HG02870 (cell line): ENCODE measurements around the gene ARSA.

Experiments used
- ATAC-seq: cut with Tn5 transposase; IDR thresholded peaks from one replicate; pipeline ENCODE4 v1.9.1; 2021; ENCODE audit warnings: mild to moderate bottlenecking, moderate library complexity; ENCODE audit not compliant: unreplicated experiment

ARSA gene

DNA sequence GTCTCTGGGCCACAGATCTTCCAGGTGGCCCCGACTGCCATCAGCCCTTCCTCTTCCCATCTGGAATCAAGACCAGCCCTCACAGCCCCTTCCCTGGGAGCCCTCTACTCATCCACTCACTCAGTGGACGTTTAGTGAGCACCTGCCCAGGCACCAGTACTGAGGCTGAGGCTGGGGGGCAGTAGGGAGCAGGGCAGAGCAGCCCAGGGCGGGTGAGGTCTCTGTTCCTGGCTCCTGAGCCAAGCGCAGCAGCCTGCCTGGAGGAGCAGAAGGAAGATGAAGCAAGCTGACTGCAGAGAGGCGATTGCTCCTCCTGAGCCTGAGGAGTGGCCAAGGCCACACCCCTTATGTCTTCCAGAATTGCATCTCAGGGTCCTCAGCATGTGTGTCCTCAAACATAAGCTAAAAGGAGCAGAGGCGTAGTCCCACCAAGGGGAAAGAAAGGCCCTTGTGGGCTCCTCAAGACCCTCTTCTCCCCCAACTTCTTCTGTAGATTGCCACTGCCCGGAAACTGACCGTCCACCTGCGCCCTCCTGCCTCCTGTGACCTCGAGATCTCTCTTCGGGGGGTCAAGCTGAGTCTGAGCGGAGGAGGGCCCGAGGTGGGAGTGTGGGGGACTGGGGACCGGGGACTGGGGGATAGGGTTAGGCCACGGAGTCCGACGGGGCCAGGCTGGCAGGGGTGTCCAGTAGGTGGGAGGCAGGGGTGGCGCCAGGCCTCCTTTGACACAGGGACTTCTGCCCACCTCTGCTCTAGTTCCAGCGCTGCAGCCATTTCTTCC lies 21.6 kb downstream of the ARSA start:
- ATAC-seq = no peak

DNA sequence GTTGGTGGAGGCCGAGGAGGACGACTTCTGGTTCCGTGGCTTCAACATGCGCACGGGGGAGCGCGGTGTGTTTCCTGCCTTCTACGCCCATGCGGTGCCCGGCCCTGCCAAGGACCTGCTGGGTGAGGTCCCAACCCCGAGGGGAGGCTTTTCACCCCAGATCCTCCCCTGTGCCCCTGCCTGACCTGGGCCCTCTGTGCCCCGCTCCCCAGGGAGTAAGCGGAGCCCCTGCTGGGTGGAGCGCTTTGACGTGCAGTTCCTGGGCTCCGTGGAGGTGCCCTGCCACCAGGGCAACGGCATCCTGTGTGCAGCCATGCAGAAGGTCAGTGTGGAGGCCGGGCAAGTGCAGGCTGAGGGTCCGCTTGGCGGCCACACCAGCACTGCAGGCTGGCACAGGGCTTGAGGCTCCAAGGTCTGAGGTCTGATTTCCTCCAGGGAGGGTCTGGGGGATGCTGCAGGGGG lies 22.3 kb downstream of the ARSA start:
- ATAC-seq = no peak

DNA sequence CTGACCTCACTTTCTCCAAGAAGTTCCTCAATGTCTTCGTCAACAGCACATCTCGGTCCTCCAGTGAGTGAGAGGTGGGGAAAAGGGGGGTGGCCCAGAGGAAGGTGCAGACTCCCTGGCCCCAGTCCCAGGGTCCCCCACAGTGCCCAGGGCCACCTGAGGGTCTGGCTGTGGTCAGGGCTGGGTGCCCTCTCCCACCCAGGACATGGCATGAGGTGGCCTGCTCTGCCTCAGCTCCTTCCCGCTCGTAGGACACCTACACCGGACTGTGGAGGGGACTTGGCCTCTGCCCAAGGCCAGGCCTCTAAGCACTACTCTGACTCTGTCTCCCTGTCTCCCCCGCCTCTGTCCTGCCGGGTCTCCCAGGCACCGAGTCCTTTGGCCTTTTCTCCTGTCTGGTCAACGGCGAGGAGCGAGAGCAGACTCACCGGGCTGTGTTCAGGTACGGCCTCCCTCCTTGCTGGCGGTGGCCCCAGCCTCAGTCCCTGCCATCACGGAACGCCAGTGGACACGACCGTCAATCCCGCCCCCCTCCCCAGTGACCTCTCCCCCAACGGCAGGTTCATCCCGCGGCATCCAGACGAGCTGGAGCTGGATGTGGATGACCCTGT lies 22.8 kb downstream of the ARSA start:
- ATAC-seq = no peak

DNA sequence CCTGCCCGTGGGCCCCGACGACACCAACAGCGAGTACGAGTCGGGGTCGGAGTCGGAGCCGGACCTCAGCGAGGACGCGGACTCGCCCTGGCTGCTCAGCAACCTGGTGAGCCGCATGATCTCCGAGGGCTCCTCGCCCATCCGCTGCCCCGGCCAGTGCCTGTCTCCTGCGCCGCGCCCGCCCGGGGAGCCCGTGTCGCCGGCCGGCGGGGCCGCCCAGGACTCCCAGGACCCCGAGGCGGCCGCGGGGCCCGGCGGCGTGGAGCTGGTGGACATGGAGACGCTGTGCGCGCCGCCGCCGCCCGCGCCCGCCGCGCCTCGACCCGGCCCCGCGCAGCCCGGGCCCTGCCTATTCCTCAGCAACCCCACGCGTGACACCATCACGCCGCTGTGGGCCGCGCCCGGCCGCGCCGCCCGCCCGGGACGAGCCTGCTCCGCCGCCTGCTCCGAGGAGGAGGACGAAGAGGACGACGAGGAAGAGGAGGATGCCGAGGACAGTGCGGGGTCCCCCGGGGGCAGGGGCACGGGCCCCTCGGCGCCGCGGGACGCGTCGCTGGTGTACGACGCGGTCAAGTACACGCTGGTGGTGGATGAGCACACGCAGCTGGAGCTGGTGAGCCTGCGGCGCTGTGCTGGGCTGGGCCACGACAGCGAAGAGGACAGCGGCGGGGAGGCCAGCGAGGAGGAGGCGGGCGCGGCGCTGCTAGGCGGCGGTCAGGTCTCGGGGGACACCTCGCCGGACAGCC lies 23.5 kb downstream of the ARSA start:
- ATAC-seq = no peak

DNA sequence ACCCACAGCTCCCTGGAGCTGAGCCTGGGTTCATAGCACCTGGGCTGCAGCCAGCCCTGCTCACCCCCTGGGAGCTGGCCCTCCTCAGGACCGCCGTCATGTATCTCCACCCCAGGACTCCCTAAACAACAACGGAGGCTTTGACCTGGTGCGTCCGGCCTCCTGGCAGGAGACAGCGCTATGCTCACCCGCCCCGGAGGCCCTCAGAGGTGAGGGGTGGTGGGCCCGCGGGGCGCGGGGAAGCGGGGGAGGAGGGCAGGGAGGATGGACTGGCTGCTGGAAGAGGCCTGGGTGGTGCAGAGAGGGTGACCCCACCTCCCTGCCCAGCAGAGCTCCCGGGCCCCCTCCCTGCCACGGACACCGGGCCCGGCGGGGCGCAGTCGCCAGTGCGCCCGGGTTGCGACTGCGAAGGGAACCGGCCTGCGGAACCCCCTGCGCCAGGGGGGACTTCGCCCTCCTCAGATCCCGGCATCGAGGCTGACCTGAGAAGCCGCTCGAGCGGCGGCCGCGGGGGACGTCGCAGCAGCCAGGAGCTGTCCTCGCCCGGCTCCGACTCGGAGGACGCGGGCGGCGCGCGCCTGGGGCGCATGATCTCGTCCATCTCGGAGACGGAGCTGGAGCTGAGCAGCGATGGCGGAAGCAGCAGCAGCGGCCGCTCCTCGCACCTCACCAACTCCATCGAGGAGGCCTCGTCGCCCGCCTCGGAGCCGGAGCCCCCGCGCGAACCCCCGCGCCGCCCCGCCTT lies 24.3 kb downstream of the ARSA start:
- no peak for ATAC-seq

DNA sequence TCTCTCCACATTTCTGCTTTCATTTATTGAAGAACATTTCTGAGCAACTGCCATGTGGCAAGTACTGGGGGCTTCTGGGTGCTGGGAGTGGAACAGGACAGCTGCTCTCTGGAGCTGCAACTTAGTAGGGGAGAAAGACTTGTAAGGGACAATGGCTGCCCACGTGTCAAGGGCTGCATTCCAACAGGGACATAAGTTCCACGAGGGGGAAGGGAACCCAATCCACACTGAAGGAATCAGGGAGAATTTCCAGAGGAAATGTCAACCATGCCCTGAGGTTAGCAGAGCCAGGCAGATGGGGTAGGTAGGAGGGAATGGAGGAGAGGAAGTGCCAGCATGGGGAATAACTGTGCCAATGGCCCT lies 25.6 kb downstream of the ARSA start:
- ATAC-seq = no peak

DNA sequence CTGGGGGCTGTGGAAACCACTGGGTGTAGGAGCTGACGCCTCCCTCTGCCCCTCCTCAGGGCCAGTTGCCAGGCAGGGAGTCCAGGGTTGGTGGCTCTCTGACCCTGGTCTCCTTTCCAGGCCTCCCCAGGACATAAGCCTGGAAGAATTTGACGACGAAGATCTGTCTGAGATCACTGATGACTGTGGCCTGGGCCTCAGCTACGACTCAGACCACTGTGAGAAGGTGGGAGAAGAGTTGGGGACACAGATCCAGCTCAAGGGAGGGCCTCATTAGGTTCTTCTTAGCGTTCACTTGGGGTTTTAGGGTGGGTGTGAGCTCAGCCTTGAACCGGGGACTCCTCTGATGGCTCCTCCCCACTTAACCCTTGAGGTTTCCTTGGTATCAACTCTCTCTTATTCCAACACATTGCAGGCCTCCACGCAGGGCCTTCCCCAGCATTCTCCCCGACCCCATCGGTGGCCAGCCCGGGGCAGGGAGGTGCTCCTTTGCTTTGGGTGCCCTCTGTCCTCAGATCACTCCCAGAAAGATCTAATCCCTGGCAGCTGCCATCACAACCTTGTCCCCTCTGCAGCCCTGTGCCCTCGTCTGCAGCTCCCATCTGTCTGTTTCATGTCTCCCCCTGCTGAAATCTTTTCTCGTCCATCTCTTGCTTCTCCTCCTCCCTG lies 26.1 kb downstream of the ARSA start:
- ATAC-seq = no peak

DNA sequence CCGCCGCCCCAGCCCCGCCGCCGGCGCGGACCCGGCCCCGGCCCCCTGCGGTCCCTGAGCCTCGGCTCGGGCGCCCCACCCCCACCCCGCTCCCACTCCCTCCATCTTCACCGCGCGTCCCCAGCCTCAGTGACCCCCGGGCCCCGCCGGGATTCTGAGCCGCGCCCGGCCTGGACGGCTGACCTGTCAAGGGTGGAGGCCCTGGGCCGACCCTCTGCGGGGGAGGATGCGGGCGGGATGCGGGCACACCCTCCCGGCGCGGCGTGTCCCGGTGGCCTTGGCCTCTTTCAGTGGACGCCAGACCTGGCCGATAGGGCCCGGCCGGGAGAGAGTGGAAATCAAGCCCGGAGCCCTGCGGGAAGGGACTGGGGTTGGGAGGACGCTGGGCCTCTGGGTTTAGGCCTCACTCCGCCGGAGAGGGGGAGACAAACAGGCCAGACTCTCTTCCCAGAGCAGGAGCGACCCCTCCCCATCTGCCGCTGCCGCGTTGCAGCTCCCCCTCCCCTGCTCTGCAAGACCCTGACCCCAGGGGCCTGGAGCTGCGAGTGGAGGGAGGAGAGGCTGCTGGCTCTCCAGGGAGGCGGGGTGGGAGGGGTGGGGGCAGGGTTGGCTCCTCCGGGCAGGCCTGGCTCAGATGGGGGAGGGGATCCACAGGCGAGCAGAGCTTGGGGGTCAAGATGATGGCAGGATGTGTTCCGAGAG lies 26.8 kb downstream of the ARSA start:
- ATAC-seq = no peak

DNA sequence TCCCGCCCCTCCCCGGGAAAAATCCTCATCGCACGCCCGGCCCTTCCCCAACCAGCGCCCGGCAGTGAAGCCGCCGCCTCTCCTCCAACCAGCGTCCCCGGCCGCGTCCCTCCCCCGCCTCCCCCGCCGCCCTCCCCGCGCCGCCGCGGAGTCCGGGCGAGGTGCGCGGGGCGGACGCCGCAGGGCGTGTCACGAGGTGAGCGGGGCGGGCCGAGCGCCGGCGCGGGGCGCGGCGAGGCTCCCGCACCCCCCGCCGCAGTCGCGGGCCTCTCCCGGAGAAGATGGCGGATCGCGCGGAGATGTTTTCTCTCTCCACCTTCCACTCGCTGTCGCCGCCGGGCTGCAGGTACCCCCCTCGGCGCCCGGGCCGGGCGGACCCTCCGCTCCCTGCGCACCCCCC lies 27.4 kb downstream of the ARSA start, which contains the start of gene MAPK8IP2:
Gene MAPK8IP2, plus strand, starts transcription at position 256 of the 400 bp plus-strand sequence. Its CDS starts 26 bp downstream, at position 282.
- ATAC-seq = no peak

DNA sequence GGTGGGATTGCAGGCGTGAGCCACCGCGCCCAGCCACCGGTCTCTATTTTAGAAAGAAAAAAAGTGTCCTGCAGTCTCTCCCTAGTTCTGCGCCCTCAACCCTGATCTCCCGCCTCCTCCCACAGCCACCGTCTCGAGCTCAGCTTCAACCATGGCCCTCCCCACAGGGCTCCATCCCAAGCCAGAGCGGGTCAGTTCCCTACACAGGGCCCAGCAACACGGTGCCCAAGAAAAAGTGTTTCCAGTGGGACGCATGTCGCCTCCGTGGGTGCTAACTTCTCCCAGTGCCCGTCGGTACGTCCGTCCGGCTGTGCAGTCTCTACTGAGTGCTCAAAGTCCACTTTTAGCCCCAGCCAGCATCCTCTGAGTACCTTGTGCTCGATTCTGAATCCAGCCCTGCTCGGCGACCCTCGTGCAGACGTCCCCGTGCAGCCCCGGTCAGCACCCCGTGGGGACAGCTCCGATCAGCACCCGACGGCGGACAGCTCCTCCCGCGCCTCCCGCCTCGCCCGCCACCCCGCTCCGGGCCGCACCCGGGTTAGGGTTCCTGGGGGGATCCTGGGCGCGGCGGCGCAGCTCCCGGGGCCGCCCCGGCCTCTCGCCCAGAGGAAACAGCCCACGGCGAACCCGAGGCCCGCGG lies 28.0 kb downstream of the ARSA start:
- ATAC-seq = no peak

DNA sequence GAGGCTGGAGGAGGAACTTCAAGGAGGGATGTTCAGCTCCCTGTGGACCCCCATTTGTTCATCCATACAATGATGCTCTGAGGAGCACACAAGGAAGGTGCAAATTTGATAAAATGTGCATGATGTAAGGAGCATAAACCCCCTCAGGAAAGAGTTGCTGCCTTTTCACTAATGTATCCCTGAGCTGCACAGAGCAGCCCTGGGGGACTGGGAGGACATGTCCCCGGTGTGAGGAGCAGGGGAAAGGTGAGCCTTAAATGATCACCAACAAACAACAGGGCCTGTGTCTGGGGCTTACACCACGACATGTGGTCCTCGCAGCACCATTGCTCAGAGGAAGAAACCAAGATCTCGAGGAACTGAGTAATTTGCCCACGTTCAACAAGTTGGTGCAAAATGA lies 30.9 kb downstream of the ARSA start:
- ATAC-seq = no peak

DNA sequence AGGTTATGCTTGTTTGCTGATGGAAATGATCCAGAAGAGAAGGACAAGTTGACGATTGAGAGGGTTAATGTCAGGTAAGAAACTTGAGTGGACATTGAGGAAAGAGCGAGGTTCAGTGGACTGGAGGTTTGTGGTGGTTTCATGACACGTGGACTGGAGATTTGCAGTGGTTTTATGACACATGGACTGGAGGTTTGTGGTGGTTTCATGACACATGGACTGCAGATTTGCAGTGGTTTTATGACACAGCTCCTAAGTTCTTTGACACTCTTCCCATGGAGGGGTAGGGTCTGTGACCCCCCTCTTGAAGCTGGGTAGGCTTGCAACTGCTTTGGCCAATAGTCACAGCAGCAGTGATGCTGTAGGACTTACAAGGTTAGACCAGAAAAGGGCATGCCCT lies 32.8 kb downstream of the ARSA start:
- ATAC-seq = no peak

DNA sequence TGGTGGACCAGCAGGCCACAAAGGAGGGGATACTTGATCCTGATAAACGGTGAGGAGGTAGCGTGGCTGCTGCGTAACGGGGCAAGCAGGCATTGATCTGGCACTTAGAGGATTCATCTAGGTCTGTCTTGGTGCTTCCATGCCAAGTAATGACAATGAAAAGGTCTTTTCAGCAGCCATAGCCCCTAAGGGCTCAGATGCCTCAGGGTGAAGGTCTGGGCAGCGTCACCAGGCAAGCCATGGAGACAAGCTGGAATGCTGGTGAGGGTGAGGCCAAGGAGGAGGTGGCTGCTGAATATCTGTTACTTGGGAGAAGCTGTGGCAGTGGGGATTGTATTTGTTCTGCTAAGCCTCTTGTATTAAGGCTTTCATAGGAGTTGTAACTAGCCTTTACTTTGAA lies 40.5 kb downstream of the ARSA start:
- ATAC-seq = no peak

DNA sequence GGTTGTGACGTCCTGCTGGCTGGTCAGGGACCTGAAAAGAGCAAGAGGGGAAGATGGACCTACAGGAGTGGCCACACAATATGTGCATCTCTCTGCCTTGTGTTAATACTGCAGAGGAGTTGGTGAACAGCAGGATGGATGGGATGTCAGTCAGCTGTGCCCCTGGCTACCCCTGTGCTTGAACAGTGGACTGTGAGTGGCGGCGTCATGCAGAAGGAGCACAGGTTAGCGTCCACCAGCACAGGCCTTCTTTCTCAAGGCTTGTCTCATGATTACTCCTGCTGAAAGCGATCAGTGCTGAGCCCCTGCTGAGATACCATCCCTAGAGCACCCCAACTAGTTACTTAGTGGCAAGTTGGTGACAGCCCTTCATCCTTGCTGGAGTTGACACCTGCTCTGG lies 41.5 kb downstream of the ARSA start:
- no peak for ATAC-seq

DNA sequence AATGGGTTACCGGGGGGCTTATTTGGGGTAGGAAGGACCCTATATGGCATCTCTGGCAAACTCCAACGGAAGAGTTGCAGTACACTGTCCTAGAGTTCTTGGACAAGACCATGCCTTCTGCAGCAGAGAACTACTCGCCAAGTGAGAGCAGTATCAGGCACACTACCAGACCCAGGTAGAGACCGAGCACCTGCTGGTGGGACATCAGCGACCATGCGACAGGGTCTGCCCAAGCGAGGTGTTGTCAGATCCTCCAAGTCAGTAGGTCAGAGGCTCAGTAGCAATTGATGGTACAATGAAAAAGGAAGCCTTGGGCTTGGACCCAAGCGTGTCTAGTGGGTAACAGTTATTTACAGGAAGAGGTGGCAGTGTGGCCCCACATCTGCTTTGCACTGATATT lies 42.2 kb downstream of the ARSA start:
- no peak for ATAC-seq

DNA sequence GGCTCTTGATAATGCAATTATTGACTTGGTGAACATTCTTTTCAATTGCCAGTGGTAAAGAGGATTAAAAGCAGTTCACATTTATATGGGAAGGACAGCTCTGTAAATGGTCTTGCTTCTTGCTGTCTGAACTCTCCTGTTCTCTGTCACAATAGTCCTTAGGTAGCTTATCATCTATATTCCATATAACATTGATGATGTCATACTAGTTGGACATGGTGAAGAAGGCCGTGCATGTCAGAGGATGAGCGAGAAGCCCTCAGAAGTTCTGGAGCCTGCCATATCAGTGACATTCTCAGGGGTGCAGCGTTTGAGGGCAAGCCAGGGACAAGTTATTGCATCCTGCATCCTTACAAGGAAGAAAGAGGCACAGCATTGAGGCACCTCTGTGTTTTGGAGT lies 42.7 kb downstream of the ARSA start:
- no peak for ATAC-seq

DNA sequence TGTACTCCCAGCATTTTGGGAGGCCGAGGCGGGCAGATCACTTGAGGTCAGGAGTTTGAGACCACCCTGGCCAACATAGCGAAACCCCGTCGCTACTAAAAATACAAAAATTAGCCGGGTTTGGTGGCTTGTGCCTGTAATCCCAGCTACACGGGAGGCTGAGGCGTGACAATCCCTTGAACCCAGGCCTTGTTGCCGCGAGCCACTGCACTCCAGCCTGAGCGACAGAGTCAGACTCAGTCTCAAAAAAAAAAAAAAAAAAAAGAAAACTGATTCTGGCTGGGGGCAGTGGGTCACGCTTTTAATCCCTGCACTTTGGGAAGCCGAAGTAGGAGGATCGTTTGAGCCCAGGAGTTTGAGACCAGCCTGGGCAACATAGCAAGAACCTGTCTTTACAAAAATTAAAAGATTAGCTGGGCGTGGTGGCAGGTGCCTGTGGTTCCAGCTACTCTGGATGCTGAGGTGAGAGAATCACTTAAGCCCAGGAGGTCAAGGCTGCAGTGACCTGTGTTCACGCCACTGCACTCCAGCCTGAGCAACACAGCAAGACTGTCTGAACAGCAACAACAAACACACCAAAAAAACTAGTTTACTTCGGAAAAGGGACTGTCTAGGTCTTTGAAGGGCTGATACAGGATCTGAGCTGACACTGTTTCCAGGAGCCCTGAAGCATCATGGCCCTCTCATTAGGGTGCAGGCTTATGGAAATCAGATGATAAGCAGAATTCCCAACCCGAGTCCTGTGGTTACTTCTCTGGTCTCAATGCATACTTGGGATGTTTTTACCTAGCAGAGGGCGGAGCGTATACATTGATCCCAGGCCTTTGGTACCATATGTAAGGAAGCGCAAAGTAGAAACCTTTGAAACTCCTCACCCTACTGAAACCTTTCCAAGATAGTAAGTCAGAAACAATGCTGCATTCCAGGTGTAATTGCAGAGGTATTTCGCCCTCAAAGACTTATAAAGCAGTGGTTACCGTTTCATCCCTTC lies 43.6 kb downstream of the ARSA start:
- no peak for ATAC-seq

DNA sequence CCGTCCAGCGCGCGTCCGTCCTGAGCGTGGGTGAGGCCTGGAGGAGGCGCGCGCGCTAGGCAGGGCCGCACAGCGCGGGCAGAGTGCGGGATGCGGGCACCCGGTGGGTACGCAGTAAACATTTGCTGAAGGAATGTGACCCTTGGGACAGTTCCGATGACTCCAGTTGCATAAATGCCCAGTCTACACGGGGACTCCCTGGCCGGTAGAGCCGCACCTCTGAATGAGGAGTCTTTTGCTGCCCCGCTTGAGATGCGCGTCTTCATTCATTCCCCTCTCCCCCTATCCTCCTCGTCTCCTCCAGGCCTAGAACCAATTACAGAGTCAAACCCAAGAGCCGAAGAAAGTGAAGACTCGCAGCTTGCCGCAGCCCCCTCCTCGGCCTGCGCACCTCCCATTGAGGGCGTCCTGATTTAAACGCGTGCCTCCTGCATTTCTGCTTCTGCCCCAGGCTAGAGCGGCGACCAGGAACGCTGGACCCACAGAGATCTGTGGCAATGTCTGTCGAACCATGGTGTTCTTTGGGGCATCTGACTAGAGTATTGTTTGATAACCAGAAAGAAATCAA lies 44.6 kb downstream of the ARSA start:
- ATAC-seq = peak; percentile 14
